Adrenal gland (tissue), 12 donors: Measurements from ENCODE around the gene KLF14. TPM values are rescaled to one million over a fixed set of nuclear protein-coding genes. Genes with fewer than 3 reads are reported as not detected.

Experiments
- DNase-seq, 7 donors: peaks; one replicate each; pipeline ENCODE4 v3.0.0-alpha.2; 2019 to 2020
- H3K27ac ChIP-seq, 5 donors: fragments of 200-600 bp; sonication (generic) in 4 of 5; 1 replicate in 3 of 5; 2 replicates in 2 of 5; pipeline versions ENCODE4 v1.5.1 to v1.8.0; 2016 to 2020; ENCODE audit warnings: mild to moderate bottlenecking in 1 of 5
- H3K27me3 ChIP-seq: fragments of 200-600 bp; 2 replicates; pipeline ENCODE4 v1.8.0; 2021
- H3K36me3 ChIP-seq, 2 donors: fragments of 200-600 bp; replicated peaks in 1 of 2; 1 replicate in 1 of 2; 2 replicates in 1 of 2; pipeline versions ENCODE4 v1.5.1 to v1.8.0; 2018 to 2022
- H3K4me1 ChIP-seq, 2 donors: fragments of 200-600 bp; replicated peaks in 1 of 2; 1 replicate in 1 of 2; 2 replicates in 1 of 2; pipeline versions ENCODE4 v1.5.1 to v1.8.0; 2018 to 2021
- H3K4me3 ChIP-seq, 4 donors: fragments of 200-600 bp; sonication (generic) in 3 of 4; one replicate each; pipeline ENCODE4 v1.5.1; 2016 to 2018
- H3K9me3 ChIP-seq, 3 donors: fragments of 200-600 bp; sonication (generic) in 1 of 3; replicated peaks in 1 of 3; 1 replicate in 2 of 3; 2 replicates in 1 of 3; pipeline versions ENCODE4 v1.5.1 to v1.8.0; 2016 to 2021
- CTCF ChIP-seq, 6 experiments: fragments of 450-650 bp in 4 of 6; fragments of 200-600 bp in 2 of 6; sonication (generic) in 1 of 6; IDR thresholded peaks; 1 replicate in 5 of 6; 2 replicates in 1 of 6; pipeline versions ENCODE4 v1.5.1 to v1.8.0; 2016 to 2021; ENCODE audit warnings: antibody characterized with exemption in 6 of 6, mild to moderate bottlenecking in 2 of 6, moderate library complexity in 1 of 6
- POLR2A ChIP-seq, 2 donors: fragments of 450-650 bp; IDR thresholded peaks; one replicate each; pipeline ENCODE4 v1.6.1; 2017; ENCODE audit warnings: antibody characterized with exemption in 2 of 2, mild to moderate bottlenecking in 2 of 2, moderate library complexity in 1 of 2
- WGBS, 4 donors: extraction: QIAGEN DNeasy Blood & Tissue Kit in 2 of 4; methylation state at CpG; one replicate each; pipeline versions ENCODE4 v1.1.5 to v1.1.7; 2013 to 2017; 5-methylcytosine and 5-hydroxymethylcytosine counted together
- intact Hi-C, 2 donors: fragments of 100-400 bp; cut with DNase I; formaldehyde crosslinking; loops; one replicate each; pipeline versions ENCODE4 v1.14.1 to v1.15.0; 2022 to 2023
- polyA plus RNA-seq, 3 donors: library from polyadenylated mRNA; stranded (reverse); fragments of 200-250 nt in 2 of 3; fragments of 350-450 nt in 1 of 3; fragmentation: Illumina TruSeq in 1 of 3; extraction: RNeasy Lipid Tissue Mini Kit (QIAGEN cat#74804) in 1 of 3; gene quantifications; one replicate each; pipeline ENCODE4 v1.2.3, GENCODE V29; 2013 to 2014
- total RNA-seq, 9 donors: library from RNA; depleted of rRNA in 4 of 9; stranded (reverse); fragments of >200 nt in 4 of 9; fragments of 120-200 nt in 1 of 9; fragmentation: NEBNext Ultra II Directional in 1 of 9; extraction: Animal tissue kit (Norgen Biotek cat#: 25700) in 1 of 9; gene quantifications; one replicate each; pipeline versions ENCODE4 v1.1.0 to v1.2.4, GENCODE V29; 2013 to 2023
- donor health status: healthy with polysubstance abuse.
- donor health status: Bipolar disorder and iron deficiency.
- donor health status: DM: yes; HTN: yes; CAD: no.
- donor health status: DM: no; HTN: no; CAD: no.
- donor health status: DM: no; HTN: no; CAD: no.
- donor health status: DM: yes; HTN: yes; CAD: no.

Gene KLF14
- total and polyA plus RNA-seq, 12 donors, result 0.39 to 3.2 (median 1.2) TPM

- peak overlapping the region in 1 of 4 donors; percentile 1 for H3K4me3 ChIP-seq
- peaks cover 0 to 17% (median 0%) of the 10 kb centered on the region in 3 donors for H3K9me3 ChIP-seq
- no peak overlapping the region for H3K27ac ChIP-seq
- no peak for DNase-seq
- TF ChIP-seq POLR2A (IDR thresholded peaks at IDR 0.05) (no peak), CTCF (IDR thresholded peaks at IDR 0.05) (no peak)
- peaks cover 0 to 10% of the 10 kb centered on the region in 2 donors for H3K4me1 ChIP-seq
- WGBS, 4 donors, result 52 to 68% (median 58%) methylated on average over 5 of the region's 5 CpGs
- intact Hi-C loops, result no loop called here
- no peaks in the 10 kb centered on the region for H3K36me3 ChIP-seq
- peaks cover 8% of the 10 kb centered on the region for H3K27me3 ChIP-seq
These were observed 2.4 kb upstream of the KLF14 start for GRCh38 chr7:130736298-130736900.

GRCh38 chr7:130734815-130735716, 1.1 kb upstream of the KLF14 start:
- DNase-seq, result no peak
- H3K27me3 ChIP-seq, result peaks cover 8% of the 10 kb centered on the region
- TF ChIP-seq CTCF (IDR thresholded peaks at IDR 0.05), result no peak
- no peak for TF ChIP-seq POLR2A (IDR thresholded peaks at IDR 0.05)
- intact Hi-C loops, result no loop called here
- WGBS, 4 donors, result 14 to 17% (median 16%) methylated on average over 13 of the region's 13 CpGs
- peaks cover 0 to 17% (median 0%) of the 10 kb centered on the region in 3 donors for H3K9me3 ChIP-seq
- peak overlapping the region; percentile 75 to 94 (median 86) for H3K27ac ChIP-seq
- no peaks in the 10 kb centered on the region for H3K36me3 ChIP-seq
- peaks cover 0 to 10% of the 10 kb centered on the region in 2 donors for H3K4me1 ChIP-seq
- H3K4me3 ChIP-seq, result peak overlapping the region in 3 of 4 donors; percentile 38 to 84 (median 49)

- TF ChIP-seq POLR2A (IDR thresholded peaks at IDR 0.05), result peak in 1 of 2 donors; percentile 43
- TF ChIP-seq CTCF (IDR thresholded peaks at IDR 0.05), result peak in 3 of 6 experiments; percentile 5 to 27 (median 15)
- peaks cover 8% of the 10 kb centered on the region for H3K27me3 ChIP-seq
- peaks cover 0 to 17% (median 0%) of the 10 kb centered on the region in 3 donors for H3K9me3 ChIP-seq
- H3K36me3 ChIP-seq, result no peaks in the 10 kb centered on the region
- H3K4me3 ChIP-seq, result peak overlapping the region in 3 of 4 donors; percentile 6 to 84 (median 38)
- peak overlapping the region in 4 of 5 donors; percentile 75 to 94 (median 86) for H3K27ac ChIP-seq
- peaks cover 0 to 10% of the 10 kb centered on the region in 2 donors for H3K4me1 ChIP-seq
- 10 to 22% (median 12%) methylated on average over 16 to 100 of the region's 100 CpGs for WGBS, 4 donors
- DNase-seq, result peak; percentile 55 to 73 (median 61)
- intact Hi-C loops, result no loop called here
These were observed 752 bp downstream of the KLF14 start for GRCh38 chr7:130732980-130733930.
